ENCODE data around the gene AP1G2.

Gene AP1G2

DNA sequence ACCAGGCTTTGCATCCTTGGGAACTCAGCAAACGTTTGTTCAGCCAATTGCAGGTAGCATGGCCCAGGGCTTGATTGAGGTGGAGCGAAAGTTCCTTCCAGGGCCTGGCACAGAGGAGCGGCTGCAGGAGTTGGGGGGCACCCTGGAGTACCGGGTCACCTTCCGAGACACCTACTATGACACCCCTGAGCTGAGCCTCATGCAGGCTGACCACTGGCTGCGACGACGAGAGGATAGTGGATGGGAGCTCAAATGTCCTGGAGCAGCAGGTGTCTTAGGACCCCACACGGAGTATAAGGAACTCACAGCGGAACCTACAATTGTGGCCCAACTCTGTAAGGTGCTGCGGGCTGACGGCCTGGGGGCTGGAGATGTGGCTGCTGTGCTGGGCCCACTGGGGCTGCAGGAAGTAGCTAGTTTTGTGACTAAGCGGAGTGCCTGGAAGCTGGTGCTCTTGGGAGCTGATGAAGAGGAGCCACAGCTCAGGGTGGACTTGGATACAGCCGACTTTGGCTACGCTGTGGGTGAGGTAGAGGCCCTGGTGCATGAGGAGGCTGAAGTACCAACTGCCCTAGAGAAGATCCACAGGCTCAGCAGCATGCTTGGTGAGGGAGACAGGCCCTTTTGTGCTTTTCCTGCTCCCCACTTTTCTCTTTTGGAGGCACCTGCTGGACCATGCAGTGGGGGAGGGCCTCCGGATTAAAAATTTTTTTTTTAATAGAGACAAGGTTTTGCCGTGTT is 10.7 kb downstream of the AP1G2 start:
- Histone ChIP-seq H3K4me3 (ENCODE audit: insufficient read depth in 1 of 2, low read depth in 1 of 2, low read length in 2 of 2) (peak overlapping the region; percentile 80 to 96), H2BK5ac (ENCODE audit: low read depth, low read length, poor library complexity, severe bottlenecking) (no peak overlapping the region), H2BK15ac (ENCODE audit: low read depth, poor library complexity, severe bottlenecking) (no peak overlapping the region), H3K4me2 (ENCODE audit: low read length, poor library complexity, severe bottlenecking) (peak overlapping the region; percentile 76), H3K4me1 (ENCODE audit: control insufficient read depth, insufficient read depth, low read depth, low read length) (peaks cover 12% of the 10 kb centered on the region), H3K79me1 (replicated peaks; ENCODE audit: low read length, poor library complexity, severe bottlenecking) (peaks cover 23% of the 10 kb centered on the region), H3K9ac (ENCODE audit: low read length) (peak overlapping the region; percentile 99), H3K4ac (ENCODE audit: low read depth in 1 of 2, low read length in 2 of 2) (peak overlapping the region in 1 of 2 experiments; percentile 85), H2AFZ (ENCODE audit: low read depth, low read length) (peak overlapping the region; percentile 10), H3K23ac (ENCODE audit: low read length in 2 of 2) (peak overlapping the region in 1 of 2 experiments; percentile 47), H2AK5ac (ENCODE audit: low read length, severe bottlenecking) (peak overlapping the region; percentile 11), H4K8ac (ENCODE audit: low read length) (peak overlapping the region; percentile 10), H3K9me3 (ENCODE audit: control insufficient read depth, low read length) (no peaks in the 10 kb centered on the region), H3K14ac (ENCODE audit: low read length in 2 of 2) (no peak overlapping the region), H2BK120ac (ENCODE audit: low read depth, low read length) (no peak overlapping the region), H2BK12ac (ENCODE audit: low read length in 2 of 2) (no peak overlapping the region), H3K27ac (ENCODE audit: low read length, poor library complexity, severe bottlenecking) (no peak overlapping the region), H3K27me3 (ENCODE audit: control insufficient read depth in 1 of 2, insufficient read depth in 1 of 2, low read length in 2 of 2) (no peaks in the 10 kb centered on the region), H3K18ac (ENCODE audit: low read depth in 1 of 2, low read length in 2 of 2) (peak overlapping the region in 1 of 2 experiments; percentile 84), H3K36me3 (ENCODE audit: control insufficient read depth in 1 of 2, insufficient read depth in 2 of 2, low read depth in 1 of 2, low read length in 2 of 2) (peaks cover 35 to 40% of the 10 kb centered on the region in 2 experiments), H4K91ac (ENCODE audit: low read length) (no peak overlapping the region)
- DNase-seq = no peak
- 70% methylated on average over 17 of the region's 17 CpGs for WGBS

DNA sequence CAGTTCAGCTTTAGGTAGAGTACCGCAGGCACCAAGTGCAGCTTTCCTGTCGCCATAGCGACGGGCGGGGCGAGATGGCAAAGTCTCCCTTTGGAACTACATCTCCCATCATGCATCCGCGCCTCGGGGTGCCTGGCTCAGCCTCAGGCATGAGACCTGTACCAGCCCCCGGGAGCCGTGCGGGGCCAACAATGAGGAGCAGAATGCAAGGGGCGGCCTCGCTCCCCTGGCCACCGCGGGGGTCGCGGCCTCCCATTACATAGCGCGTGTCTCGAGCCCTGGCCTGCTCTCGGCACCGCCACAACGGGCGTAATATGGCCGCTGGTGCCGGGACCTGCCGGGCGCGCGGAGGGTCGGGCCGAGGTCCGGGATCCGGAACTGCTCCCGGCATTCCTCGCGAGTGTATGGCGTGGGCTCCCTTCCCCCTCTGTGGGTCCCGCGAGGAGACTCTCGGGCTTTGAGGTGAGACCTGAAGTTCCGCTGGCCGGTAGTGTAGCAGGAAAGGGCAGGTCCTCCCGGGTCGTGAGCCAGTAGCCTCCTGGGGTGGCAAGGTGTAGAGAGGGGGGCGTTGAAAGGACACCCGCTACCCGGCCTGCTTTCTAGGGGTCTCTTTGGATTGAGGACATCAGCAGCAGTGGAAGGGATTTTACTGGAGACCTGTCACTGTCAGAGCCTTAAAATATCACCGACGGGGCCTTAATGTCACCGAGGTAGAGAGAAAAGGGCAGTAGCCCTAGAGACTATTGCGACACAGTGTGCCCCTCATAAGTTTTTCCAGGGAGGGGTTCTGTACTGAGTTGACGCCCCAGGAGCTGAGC is 11.5 kb downstream of the AP1G2 start, which contains the start of gene THTPA:
TSS of gene THTPA (plus strand) at position 390 of the 818 bp plus-strand sequence. CDS start 487 bp downstream, outside the sequence.
- 3% methylated on average over 53 of the region's 54 CpGs for WGBS
- Histone ChIP-seq H3K4me3 (ENCODE audit: insufficient read depth in 1 of 2, low read depth in 1 of 2, low read length in 2 of 2) (peak within 1 kb of the TSS; percentile 80 to 96), H4K8ac (ENCODE audit: low read length) (peak within 1 kb of the TSS; percentile 92), H3K4me1 (ENCODE audit: control insufficient read depth, insufficient read depth, low read depth, low read length) (peaks cover 14% of the 10 kb centered on the region), H3K27ac (ENCODE audit: low read length, poor library complexity, severe bottlenecking) (peak within 1 kb of the TSS; percentile 59), H2BK12ac (ENCODE audit: low read length in 2 of 2) (peak within 1 kb of the TSS in 1 of 2 experiments; percentile 87), H3K14ac (ENCODE audit: low read length in 2 of 2) (peak within 1 kb of the TSS in 1 of 2 experiments; percentile 99), H3K4me2 (ENCODE audit: low read length, poor library complexity, severe bottlenecking) (peak within 1 kb of the TSS; percentile 76), H2BK5ac (ENCODE audit: low read depth, low read length, poor library complexity, severe bottlenecking) (peak within 1 kb of the TSS; percentile 66), H4K91ac (ENCODE audit: low read length) (peak within 1 kb of the TSS; percentile 93), H2AK5ac (ENCODE audit: low read length, severe bottlenecking) (peak within 1 kb of the TSS; percentile 11), H3K36me3 (ENCODE audit: control insufficient read depth in 1 of 2, insufficient read depth in 2 of 2, low read depth in 1 of 2, low read length in 2 of 2) (peaks cover 27 to 32% of the 10 kb centered on the region in 2 experiments), H2AFZ (ENCODE audit: low read depth, low read length) (peak within 1 kb of the TSS; percentile 95), H2BK15ac (ENCODE audit: low read depth, poor library complexity, severe bottlenecking) (peak within 1 kb of the TSS; percentile 87), H3K9me3 (ENCODE audit: control insufficient read depth, low read length) (no peaks in the 10 kb centered on the region), H3K4ac (ENCODE audit: low read depth in 1 of 2, low read length in 2 of 2) (peak within 1 kb of the TSS in 1 of 2 experiments; percentile 91), H3K23ac (ENCODE audit: low read length in 2 of 2) (peak within 1 kb of the TSS in 1 of 2 experiments; percentile 77), H3K79me1 (replicated peaks; ENCODE audit: low read length, poor library complexity, severe bottlenecking) (peaks cover 23% of the 10 kb centered on the region), H3K18ac (ENCODE audit: low read depth in 1 of 2, low read length in 2 of 2) (peak within 1 kb of the TSS; percentile 96 to 99), H3K27me3 (ENCODE audit: control insufficient read depth in 1 of 2, insufficient read depth in 1 of 2, low read length in 2 of 2) (no peaks in the 10 kb centered on the region), H3K9ac (ENCODE audit: low read length) (peak within 1 kb of the TSS; percentile 99), H2BK120ac (ENCODE audit: low read depth, low read length) (peak within 1 kb of the TSS; percentile 69)
- DNase-seq = peak; percentile 94

DNA sequence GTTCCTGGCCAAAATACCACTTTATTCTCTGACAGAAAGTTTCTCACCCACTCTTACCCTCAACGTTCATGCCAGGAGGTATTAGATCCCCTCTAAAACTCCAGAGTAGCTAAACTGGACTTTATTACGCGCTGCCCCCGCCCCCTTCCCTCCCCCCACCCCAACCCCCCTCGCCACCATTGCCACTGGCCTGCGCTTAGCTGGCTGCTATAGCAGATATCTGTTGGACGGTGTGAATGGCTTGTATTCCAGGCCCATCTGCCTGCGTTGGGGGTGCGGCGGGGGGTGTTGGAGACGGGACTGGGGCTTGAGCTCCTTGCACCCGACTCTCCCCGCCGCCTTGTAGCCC is 12.1 kb downstream of the AP1G2 start:
- no peak overlapping the region for H2BK12ac ChIP-seq (ENCODE audit: low read length in 2 of 2)
- H3K9me3 ChIP-seq (ENCODE audit: control insufficient read depth, low read length) = no peaks in the 10 kb centered on the region
- peak overlapping the region in 1 of 2 experiments; percentile 47 for H3K4ac ChIP-seq (ENCODE audit: low read depth in 1 of 2, low read length in 2 of 2)
- H3K4me1 ChIP-seq (ENCODE audit: control insufficient read depth, insufficient read depth, low read depth, low read length) = peaks cover 18% of the 10 kb centered on the region
- H4K91ac ChIP-seq (ENCODE audit: low read length) = no peak overlapping the region
- DNase-seq = no peak
- peak overlapping the region; percentile 80 to 96 for H3K4me3 ChIP-seq (ENCODE audit: insufficient read depth in 1 of 2, low read depth in 1 of 2, low read length in 2 of 2)
- H3K27ac ChIP-seq (ENCODE audit: low read length, poor library complexity, severe bottlenecking) = no peak overlapping the region
- WGBS = 3% methylated on average over 9 of the region's 14 CpGs
- H3K14ac ChIP-seq (ENCODE audit: low read length in 2 of 2) = no peak overlapping the region
- no peak overlapping the region for H2BK120ac ChIP-seq (ENCODE audit: low read depth, low read length)
- H2AK5ac ChIP-seq (ENCODE audit: low read length, severe bottlenecking) = no peak overlapping the region
- H2BK15ac ChIP-seq (ENCODE audit: low read depth, poor library complexity, severe bottlenecking) = no peak overlapping the region
- peak overlapping the region; percentile 99 for H3K9ac ChIP-seq (ENCODE audit: low read length)
- H3K4me2 ChIP-seq (ENCODE audit: low read length, poor library complexity, severe bottlenecking) = peak overlapping the region; percentile 76
- H4K8ac ChIP-seq (ENCODE audit: low read length) = no peak overlapping the region
- peaks cover 24 to 27% of the 10 kb centered on the region in 2 experiments for H3K36me3 ChIP-seq (ENCODE audit: control insufficient read depth in 1 of 2, insufficient read depth in 2 of 2, low read depth in 1 of 2, low read length in 2 of 2)
- no peak overlapping the region for H2BK5ac ChIP-seq (ENCODE audit: low read depth, low read length, poor library complexity, severe bottlenecking)
- peaks cover 0 to under 1% of the 10 kb centered on the region in 2 experiments for H3K27me3 ChIP-seq (ENCODE audit: control insufficient read depth in 1 of 2, insufficient read depth in 1 of 2, low read length in 2 of 2)
- H3K79me1 ChIP-seq (replicated peaks; ENCODE audit: low read length, poor library complexity, severe bottlenecking) = peaks cover 25% of the 10 kb centered on the region
- no peak overlapping the region for H3K23ac ChIP-seq (ENCODE audit: low read length in 2 of 2)
- H2AFZ ChIP-seq (ENCODE audit: low read depth, low read length) = peak overlapping the region; percentile 46
- no peak overlapping the region for H3K18ac ChIP-seq (ENCODE audit: low read depth in 1 of 2, low read length in 2 of 2)
